Measurements from ENCODE around the gene TIGAR.

Gene TIGAR

DNA sequence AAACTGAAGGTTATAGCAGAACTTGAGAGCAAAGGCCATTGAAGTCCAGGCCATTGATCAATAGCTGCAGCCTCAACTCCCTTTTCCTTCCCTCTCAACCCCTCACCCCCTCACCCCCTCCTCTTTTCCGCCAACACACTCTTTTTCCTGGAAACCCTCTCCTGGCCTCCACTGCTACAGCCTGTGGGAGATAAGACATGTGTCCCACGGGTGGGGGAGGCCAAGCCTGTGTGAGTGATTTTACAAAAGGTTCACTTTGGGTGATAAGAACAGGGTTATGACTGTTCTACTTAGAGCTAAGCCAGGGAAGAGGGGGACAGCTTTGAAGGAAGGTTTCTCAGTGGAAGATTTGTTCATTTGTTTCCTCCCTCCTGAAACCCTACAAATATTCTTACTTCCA lies 67.6 kb downstream of the TIGAR start:
- no peak for TF ChIP-seq GATA2 (IDR thresholded peaks at IDR 0.05; ENCODE audit: low read depth, low read length)
- TF ChIP-seq GATA3 (IDR thresholded peaks at IDR 0.05; ENCODE audit: low read depth, low read length), result no peak

DNA sequence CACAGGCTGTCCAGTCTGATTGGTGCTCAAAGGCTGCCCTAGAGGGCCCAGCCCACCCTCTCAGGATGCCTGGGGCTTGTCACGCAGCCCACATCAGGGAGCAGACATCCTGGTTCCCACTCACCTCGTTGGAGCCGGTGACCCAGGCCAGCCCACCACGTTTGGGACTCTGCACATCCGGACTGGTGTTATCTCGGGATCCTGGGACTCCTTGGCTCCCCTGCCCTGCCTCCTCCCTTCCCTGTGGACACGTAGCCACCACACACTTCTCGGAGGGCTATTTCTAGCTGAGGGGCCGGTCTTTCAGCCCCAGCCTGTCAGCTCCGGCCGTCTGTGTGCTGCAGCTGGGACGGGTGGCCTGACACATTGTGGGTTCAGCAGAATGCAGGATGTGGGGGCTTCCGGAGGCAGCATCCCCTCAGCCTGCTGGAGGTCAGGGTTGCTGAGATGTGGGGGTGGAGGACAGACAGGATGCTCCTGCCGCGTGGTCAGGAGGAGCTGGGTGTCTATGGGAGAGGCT lies 71.3 kb downstream of the TIGAR start:
- TF ChIP-seq GATA2 (IDR thresholded peaks at IDR 0.05; ENCODE audit: low read depth, low read length), result no peak
- TF ChIP-seq GATA3 (IDR thresholded peaks at IDR 0.05; ENCODE audit: low read depth, low read length), result no peak

DNA sequence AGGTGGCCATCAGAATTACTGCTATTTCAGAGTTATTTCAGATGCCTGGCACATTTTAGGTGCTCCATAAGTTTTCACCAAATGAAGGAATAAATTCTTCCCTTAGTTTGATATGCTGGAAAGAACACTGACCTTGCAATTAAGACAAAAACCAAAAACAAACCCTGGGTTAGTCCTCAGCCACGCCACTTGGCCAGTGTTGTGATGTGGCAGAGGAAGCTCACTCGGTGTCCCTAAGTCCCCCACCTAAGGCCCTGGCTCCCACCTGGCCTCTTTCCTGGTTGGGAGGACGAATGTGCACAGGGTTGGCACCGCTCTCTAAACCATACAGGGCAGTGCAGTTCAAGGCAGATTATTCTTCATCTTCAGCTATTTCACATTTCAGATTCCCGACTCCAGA lies 72.2 kb downstream of the TIGAR start:
- no peak for TF ChIP-seq GATA3 (IDR thresholded peaks at IDR 0.05; ENCODE audit: low read depth, low read length)
- no peak for TF ChIP-seq GATA2 (IDR thresholded peaks at IDR 0.05; ENCODE audit: low read depth, low read length)

DNA sequence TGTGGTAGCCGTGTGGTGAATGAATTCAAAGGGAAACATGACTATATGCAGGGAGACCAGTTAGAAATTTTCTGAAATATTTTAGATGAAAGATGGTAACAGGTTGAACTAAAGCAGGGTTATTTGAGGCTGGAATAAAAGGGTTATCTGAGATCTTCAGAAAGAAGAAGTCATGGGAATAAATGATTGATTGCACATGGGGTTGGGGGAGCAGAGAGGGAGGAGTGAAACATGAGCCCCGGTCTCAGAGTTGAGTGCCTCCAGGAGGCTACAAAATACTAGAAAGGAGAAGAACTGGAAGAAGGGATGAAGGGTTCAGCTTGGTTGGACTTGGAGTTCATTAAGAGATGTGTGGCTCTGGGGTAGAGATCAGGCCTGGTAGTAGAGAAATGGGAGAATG lies 74.8 kb downstream of the TIGAR start:
- TF ChIP-seq GATA3 (IDR thresholded peaks at IDR 0.05; ENCODE audit: low read depth, low read length) (no peak), GATA2 (IDR thresholded peaks at IDR 0.05; ENCODE audit: low read depth, low read length) (no peak)

DNA sequence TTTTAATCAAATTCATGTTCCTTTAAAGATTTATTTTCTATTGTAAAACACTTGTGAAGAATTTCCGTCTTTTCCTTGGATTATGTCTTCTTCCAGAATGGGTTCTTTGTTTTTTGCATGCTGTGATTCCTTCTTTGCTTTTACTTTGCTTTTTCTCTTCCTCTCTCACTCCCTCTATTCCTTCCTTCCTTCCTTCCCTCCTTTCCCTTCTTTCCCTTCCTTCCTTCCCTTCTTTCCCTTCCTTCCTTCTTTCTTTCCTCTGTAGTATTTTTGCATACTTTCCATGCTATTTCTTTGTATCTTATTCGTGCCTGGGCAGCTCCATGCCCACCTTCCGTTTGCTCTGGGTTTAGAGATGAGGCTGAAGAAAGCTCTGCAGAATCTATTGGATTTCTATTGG lies 80.1 kb downstream of the TIGAR start:
- TF ChIP-seq GATA3 (IDR thresholded peaks at IDR 0.05; ENCODE audit: low read depth, low read length) (no peak), GATA2 (IDR thresholded peaks at IDR 0.05; ENCODE audit: low read depth, low read length) (no peak)

DNA sequence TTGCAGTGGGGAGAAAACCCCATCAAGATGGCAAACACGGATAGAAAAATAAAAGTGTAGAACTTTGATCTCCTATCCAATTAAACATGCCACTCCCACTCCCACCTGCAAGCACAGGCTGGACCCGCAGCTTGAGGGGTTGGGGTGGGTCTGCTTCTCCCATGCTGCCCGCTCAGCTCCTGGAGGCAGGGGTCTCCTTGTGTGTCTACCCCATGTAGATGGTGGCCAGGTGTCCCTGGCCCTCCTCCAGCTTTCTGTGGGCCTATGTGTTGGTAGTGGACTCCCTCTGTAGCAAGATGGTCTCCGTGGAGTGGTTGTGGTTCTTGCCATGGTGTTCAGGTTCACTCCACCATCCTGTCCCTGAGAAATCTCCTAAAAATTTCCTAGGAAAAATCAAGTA lies 82.0 kb downstream of the TIGAR start:
- no peak for TF ChIP-seq GATA2 (IDR thresholded peaks at IDR 0.05; ENCODE audit: low read depth, low read length)
- no peak for TF ChIP-seq GATA3 (IDR thresholded peaks at IDR 0.05; ENCODE audit: low read depth, low read length)

All from SH-SY5Y (cell line).